Measurements from ENCODE around the gene METRN.

METRN gene

GRCh38 chr16:667780-668518 is 47.0 kb upstream of the METRN start, which contains the start of gene RHOT2:
RHOT2 (plus strand) TSS chr16:668132; CDS start chr16:668200, 68 bp downstream.
- H4K20me1 ChIP-seq (ENCODE audit: insufficient read depth, low read length), result no peaks in the 10 kb centered on the region
- H3K79me2 ChIP-seq (ENCODE audit: low read length), result peaks cover 24% of the 10 kb centered on the region
- no peaks in the 10 kb centered on the region for H3K9me2 ChIP-seq (replicated peaks; ENCODE audit: insufficient read depth, low read length)
- no peak for TF ChIP-seq EZH2 (optimal IDR thresholded peaks at IDR 0.05; ENCODE audit: low read depth, low read length)
- TF ChIP-seq EZH2phosphoT487 (IDR thresholded peaks at IDR 0.05; ENCODE audit: low read length), result no peak
- TF ChIP-seq CTCF (IDR thresholded peaks at IDR 0.05; ENCODE audit: low read length), result peak; percentile 92
- H3F3A ChIP-seq (ENCODE audit: insufficient read depth, low read length), result no peaks in the 10 kb centered on the region
- no peaks in the 10 kb centered on the region; the same call in 1 of the 2 replicates for H3K36me3 ChIP-seq (replicated peaks; ENCODE audit: insufficient read depth, low read length)
- peak within 1 kb of the TSS; percentile 95 for H3K9ac ChIP-seq (ENCODE audit: low read length)
- no peaks in the 10 kb centered on the region for H3K27me3 ChIP-seq (replicated peaks; ENCODE audit: insufficient read depth, low read length)
- H3K4me1 ChIP-seq (ENCODE audit: low read length), result peaks cover 11% of the 10 kb centered on the region; the same call in 1 of the 2 replicates
- H2AFZ ChIP-seq (ENCODE audit: low read length), result peak within 1 kb of the TSS; percentile 63
- H3K4me2 ChIP-seq (ENCODE audit: low read depth, low read length), result peak within 1 kb of the TSS; percentile 87
- peak within 1 kb of the TSS; percentile 93 for H3K4me3 ChIP-seq (ENCODE audit: low read length)
- peak within 1 kb of the TSS; percentile 2; the same call in 1 of the 2 replicates for H3K27ac ChIP-seq (ENCODE audit: low read length)
- no peaks in the 10 kb centered on the region for H3K9me3 ChIP-seq (replicated peaks; ENCODE audit: insufficient read depth, low read length)
- peak; percentile 95 for DNase-seq

GRCh38 chr16:668519-669171 is 46.3 kb upstream of the METRN start:
- Histone ChIP-seq H3K9me3 (replicated peaks; ENCODE audit: insufficient read depth, low read length) (no peaks in the 10 kb centered on the region), H3K4me1 (ENCODE audit: low read length) (peaks cover 11% of the 10 kb centered on the region; the same call in 1 of the 2 replicates), H3K27ac (ENCODE audit: low read length) (no peak overlapping the region), H3K4me3 (ENCODE audit: low read length) (peak overlapping the region; percentile 93), H3K9me2 (replicated peaks; ENCODE audit: insufficient read depth, low read length) (no peaks in the 10 kb centered on the region), H3F3A (ENCODE audit: insufficient read depth, low read length) (no peaks in the 10 kb centered on the region), H3K79me2 (ENCODE audit: low read length) (peaks cover 24% of the 10 kb centered on the region), H3K36me3 (replicated peaks; ENCODE audit: insufficient read depth, low read length) (no peaks in the 10 kb centered on the region; the same call in 1 of the 2 replicates), H2AFZ (ENCODE audit: low read length) (peak overlapping the region; percentile 63; the same call in 1 of the 2 replicates), H4K20me1 (ENCODE audit: insufficient read depth, low read length) (no peaks in the 10 kb centered on the region), H3K27me3 (replicated peaks; ENCODE audit: insufficient read depth, low read length) (no peaks in the 10 kb centered on the region), H3K9ac (ENCODE audit: low read length) (peak overlapping the region; percentile 95), H3K4me2 (ENCODE audit: low read depth, low read length) (peak overlapping the region; percentile 87)
- no peak for TF ChIP-seq CTCF (IDR thresholded peaks at IDR 0.05; ENCODE audit: low read length)
- TF ChIP-seq EZH2 (optimal IDR thresholded peaks at IDR 0.05; ENCODE audit: low read depth, low read length), result no peak
- no peak for TF ChIP-seq EZH2phosphoT487 (IDR thresholded peaks at IDR 0.05; ENCODE audit: low read length)
- no peak for DNase-seq

- H3K4me3 ChIP-seq (ENCODE audit: low read length), result no peak overlapping the region
- H4K20me1 ChIP-seq (ENCODE audit: insufficient read depth, low read length), result no peaks in the 10 kb centered on the region
- no peak for TF ChIP-seq EZH2 (optimal IDR thresholded peaks at IDR 0.05; ENCODE audit: low read depth, low read length)
- no peak for TF ChIP-seq CTCF (IDR thresholded peaks at IDR 0.05; ENCODE audit: low read length)
- TF ChIP-seq EZH2phosphoT487 (IDR thresholded peaks at IDR 0.05; ENCODE audit: low read length), result no peak
- no peak overlapping the region for H2AFZ ChIP-seq (ENCODE audit: low read length)
- no peaks in the 10 kb centered on the region for H3F3A ChIP-seq (ENCODE audit: insufficient read depth, low read length)
- H3K9ac ChIP-seq (ENCODE audit: low read length), result no peak overlapping the region
- no peaks in the 10 kb centered on the region for H3K27me3 ChIP-seq (replicated peaks; ENCODE audit: insufficient read depth, low read length)
- H3K4me1 ChIP-seq (ENCODE audit: low read length), result peaks cover 11% of the 10 kb centered on the region; the same call in 1 of the 2 replicates
- H3K36me3 ChIP-seq (replicated peaks; ENCODE audit: insufficient read depth, low read length), result no peaks in the 10 kb centered on the region; the same call in 1 of the 2 replicates
- peak overlapping the region; percentile 87; the same call in 1 of the 2 replicates for H3K4me2 ChIP-seq (ENCODE audit: low read depth, low read length)
- H3K79me2 ChIP-seq (ENCODE audit: low read length), result peaks cover 24% of the 10 kb centered on the region
- no peak for DNase-seq
- H3K27ac ChIP-seq (ENCODE audit: low read length), result no peak overlapping the region
- H3K9me2 ChIP-seq (replicated peaks; ENCODE audit: insufficient read depth, low read length), result no peaks in the 10 kb centered on the region
- H3K9me3 ChIP-seq (replicated peaks; ENCODE audit: insufficient read depth, low read length), result no peaks in the 10 kb centered on the region
Measured at GRCh38 chr16:669666-670065, 45.3 kb upstream of the METRN start.

Measured in MM.1S (cell line).